ENCODE data around the gene KRTCAP2. TPM values are rescaled to one million over a fixed set of nuclear protein-coding genes. Genes with fewer than 3 reads are reported as not detected.
A peak's percentile ranks its signal among the peaks of the same experiment; 100 is the strongest.

Gene KRTCAP2
- total RNA-seq, 1 donor, result 62.0 TPM

DNA sequence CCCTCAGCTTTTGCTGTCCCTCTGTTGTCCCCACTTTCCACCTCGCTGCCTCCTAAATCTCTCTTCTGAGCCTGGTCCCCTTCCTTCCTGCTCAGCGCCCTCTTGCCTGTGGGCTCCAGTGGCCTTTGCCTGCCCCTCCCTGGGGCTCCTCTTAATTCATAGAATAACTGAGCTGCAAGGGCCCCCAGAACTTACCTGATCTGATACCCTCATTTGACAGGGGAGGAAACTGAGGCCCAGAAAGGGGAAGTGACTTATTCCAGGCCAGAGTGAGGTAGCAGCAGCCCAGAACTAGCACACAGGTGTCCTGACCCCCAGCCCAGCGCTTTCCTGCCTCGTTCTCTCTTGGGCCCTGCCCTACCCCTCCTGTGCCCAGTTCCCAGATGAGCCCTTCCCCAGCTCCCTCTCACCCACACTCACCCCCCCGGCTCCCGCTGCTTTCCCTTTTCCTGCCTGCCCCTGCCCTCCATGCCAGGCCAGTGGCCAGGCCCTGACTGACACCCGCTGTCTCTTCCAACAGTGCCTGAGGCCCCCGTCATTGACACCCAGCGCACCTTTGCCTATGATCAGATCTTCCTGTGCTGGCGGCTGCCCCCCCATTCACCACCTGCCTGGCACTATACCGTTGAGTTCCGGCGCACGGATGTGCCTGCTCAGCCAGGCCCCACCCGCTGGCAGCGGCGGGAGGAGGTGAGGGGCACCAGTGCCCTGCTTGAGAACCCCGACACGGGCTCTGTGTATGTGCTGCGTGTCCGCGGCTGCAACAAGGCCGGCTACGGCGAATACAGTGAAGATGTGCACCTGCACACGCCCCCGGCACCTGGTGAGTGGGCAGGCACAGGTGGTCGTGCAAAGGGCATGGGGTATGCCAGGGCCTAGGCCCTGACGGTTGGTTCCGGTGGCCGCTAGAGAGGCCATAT lies 6.3 kb upstream of the KRTCAP2 start:
- H3K27me3 ChIP-seq (ENCODE audit: insufficient read depth, low read length), result no peaks in the 10 kb centered on the region
- no peak overlapping the region for H3K4me3 ChIP-seq (ENCODE audit: low read length)
- no peaks in the 10 kb centered on the region for H3K9me3 ChIP-seq (ENCODE audit: low read depth, low read length)
- H3K4me1 ChIP-seq (ENCODE audit: insufficient read depth, low read length), result peaks cover 16% of the 10 kb centered on the region

DNA sequence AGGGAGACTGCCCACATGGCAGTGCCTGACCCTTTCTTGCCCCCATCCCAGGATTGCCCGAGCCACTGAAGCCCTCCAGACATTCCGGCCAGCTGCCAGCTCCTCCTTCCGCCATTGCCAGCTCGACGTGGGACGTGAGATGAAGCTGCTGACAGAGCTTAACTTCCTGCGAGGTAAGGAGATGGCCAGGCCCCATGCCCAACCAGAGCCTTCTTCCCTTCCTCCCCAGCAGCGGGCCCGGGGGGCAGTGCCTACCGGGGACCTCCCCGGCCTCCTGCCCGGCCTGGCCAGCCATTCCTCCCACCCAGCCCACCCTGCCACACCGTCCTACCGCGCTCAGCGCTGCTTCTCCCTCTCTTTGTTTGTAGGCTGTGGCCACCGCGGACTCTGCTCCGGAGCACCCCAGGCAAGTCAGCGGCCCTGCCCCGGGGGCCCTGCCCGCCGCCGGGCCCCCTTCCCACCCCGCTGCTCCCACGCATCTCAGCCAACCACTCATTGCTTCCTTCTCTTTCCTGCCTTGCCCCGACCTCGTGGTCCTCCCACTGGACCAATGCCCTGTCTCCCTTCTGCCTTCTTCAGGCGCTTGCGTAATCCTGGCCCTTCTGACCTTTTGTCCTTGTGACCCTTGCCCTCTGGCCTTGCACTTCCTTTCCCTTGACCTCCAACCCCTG lies 5.5 kb upstream of the KRTCAP2 start:
- Histone ChIP-seq H3K4me3 (ENCODE audit: low read length) (no peak overlapping the region), H3K27me3 (ENCODE audit: insufficient read depth, low read length) (no peaks in the 10 kb centered on the region), H3K4me1 (ENCODE audit: insufficient read depth, low read length) (peaks cover 22% of the 10 kb centered on the region), H3K9me3 (ENCODE audit: low read depth, low read length) (no peaks in the 10 kb centered on the region)

DNA sequence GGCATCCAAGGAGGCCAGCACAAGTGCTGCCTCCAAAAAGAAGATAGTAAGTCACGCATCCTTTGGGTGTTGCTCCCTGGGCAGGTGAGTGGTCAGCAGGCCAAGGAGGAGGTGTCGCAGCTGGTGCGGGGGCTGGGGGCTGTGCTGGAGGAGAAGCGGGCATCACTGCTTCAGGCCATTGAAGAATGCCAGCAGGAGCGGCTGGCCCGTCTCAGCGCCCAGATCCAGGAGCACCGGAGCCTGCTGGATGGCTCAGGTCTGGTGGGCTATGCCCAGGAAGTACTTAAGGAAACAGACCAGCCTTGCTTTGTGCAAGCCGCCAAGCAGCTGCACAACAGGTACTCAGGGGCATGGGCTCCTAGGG lies 4.8 kb upstream of the KRTCAP2 start:
- no peaks in the 10 kb centered on the region for H3K27me3 ChIP-seq (ENCODE audit: insufficient read depth, low read length)
- H3K9me3 ChIP-seq (ENCODE audit: low read depth, low read length), result no peaks in the 10 kb centered on the region
- H3K4me3 ChIP-seq (ENCODE audit: low read length), result no peak overlapping the region
- peaks cover 26% of the 10 kb centered on the region for H3K4me1 ChIP-seq (ENCODE audit: insufficient read depth, low read length)

DNA sequence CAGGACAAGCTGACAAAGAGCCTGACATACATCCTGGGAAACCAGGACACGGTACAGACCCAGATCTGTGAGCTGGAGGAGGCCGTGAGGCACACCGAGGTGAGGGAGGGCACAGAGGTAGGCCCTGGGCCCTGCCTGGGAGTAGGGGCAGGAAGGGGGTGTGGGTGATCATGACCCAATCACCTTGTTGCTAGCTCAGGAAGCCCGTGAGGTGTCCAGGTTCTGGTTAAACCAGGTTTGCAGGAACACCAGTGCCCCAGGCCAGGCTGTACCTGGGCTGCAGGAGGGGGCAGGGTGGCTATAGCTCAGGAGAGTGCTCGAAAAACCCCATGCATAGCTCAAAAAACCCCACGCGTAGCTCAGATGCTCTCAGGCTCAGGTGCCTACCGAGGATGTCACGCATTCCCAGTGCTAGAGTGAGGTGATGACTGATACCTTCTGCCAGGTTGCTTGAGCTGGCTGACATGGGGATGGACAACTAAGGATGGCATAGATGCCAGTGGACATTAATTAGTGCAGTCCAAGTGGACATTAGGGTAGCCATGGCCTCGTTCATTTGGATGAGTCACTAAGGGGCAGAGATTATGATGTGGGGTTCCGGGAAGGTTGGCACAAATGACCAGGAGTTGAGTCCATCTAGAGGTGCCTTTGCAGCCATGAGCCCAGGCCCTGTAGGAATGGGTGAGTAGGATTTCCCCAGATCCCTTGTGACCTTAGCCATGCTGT lies 4.3 kb upstream of the KRTCAP2 start:
- Histone ChIP-seq H3K9me3 (ENCODE audit: low read depth, low read length) (no peaks in the 10 kb centered on the region), H3K27me3 (ENCODE audit: insufficient read depth, low read length) (no peaks in the 10 kb centered on the region), H3K4me1 (ENCODE audit: insufficient read depth, low read length) (peaks cover 30% of the 10 kb centered on the region), H3K4me3 (ENCODE audit: low read length) (no peak overlapping the region)

GRCh38 chr1:155176544-155177071 lies 3.5 kb upstream of the KRTCAP2 start:
- H3K4me3 ChIP-seq (ENCODE audit: low read length), result no peak overlapping the region
- no peaks in the 10 kb centered on the region for H3K27me3 ChIP-seq (ENCODE audit: insufficient read depth, low read length)
- H3K9me3 ChIP-seq (ENCODE audit: low read depth, low read length), result no peaks in the 10 kb centered on the region
- peaks cover 35% of the 10 kb centered on the region for H3K4me1 ChIP-seq (ENCODE audit: insufficient read depth, low read length)

DNA sequence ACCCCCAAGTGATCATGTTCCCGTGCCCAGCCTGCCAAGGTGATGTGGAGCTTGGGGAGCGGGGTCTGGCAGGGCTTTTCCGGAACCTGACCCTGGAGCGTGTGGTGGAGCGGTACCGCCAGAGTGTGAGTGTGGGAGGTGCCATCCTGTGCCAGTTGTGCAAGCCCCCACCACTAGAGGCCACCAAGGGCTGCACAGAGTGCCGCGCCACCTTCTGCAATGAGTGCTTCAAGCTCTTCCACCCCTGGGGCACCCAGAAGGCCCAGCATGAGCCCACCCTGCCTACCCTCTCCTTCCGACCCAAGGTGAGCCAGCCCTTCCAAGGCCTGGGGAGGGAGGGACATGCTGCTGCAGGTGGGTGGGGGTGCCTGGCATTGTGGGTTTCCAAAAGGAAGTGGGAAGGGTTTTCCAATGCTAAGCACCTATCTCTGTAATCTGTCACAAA lies 2.8 kb upstream of the KRTCAP2 start:
- Histone ChIP-seq H3K4me3 (ENCODE audit: low read length) (no peak overlapping the region), H3K4me1 (ENCODE audit: insufficient read depth, low read length) (peaks cover 35% of the 10 kb centered on the region), H3K9me3 (ENCODE audit: low read depth, low read length) (no peaks in the 10 kb centered on the region), H3K27me3 (ENCODE audit: insufficient read depth, low read length) (no peaks in the 10 kb centered on the region)

DNA sequence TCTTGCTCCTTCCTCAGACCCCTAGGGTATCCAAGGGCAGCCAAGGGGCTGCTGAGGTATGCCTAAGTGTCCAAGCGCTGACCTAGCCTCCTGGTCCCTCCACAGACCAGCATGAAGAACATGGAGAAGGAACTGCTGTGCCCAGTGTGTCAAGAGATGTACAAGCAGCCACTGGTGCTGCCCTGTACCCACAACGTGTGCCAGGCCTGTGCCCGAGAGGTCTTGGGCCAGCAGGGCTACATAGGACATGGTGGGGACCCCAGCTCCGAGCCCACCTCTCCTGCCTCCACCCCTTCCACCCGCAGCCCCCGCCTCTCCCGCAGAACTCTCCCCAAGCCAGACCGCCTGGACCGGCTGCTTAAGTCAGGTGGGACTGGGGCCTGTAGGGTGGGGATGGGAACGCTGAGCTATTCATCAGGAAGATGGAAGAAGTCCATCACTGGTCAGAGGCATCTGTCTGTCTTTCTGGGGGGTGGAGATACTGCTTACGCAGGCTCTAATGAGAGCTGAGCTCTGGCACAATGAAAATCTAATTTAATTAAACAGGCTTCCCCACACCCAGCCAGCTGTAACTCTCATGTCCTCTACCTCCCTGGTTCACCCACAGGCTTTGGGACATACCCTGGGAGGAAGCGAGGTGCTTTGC lies 2.3 kb upstream of the KRTCAP2 start:
- no peak overlapping the region for H3K4me3 ChIP-seq (ENCODE audit: low read length)
- no peaks in the 10 kb centered on the region for H3K27me3 ChIP-seq (ENCODE audit: insufficient read depth, low read length)
- no peaks in the 10 kb centered on the region for H3K9me3 ChIP-seq (ENCODE audit: low read depth, low read length)
- H3K4me1 ChIP-seq (ENCODE audit: insufficient read depth, low read length), result peaks cover 35% of the 10 kb centered on the region

DNA sequence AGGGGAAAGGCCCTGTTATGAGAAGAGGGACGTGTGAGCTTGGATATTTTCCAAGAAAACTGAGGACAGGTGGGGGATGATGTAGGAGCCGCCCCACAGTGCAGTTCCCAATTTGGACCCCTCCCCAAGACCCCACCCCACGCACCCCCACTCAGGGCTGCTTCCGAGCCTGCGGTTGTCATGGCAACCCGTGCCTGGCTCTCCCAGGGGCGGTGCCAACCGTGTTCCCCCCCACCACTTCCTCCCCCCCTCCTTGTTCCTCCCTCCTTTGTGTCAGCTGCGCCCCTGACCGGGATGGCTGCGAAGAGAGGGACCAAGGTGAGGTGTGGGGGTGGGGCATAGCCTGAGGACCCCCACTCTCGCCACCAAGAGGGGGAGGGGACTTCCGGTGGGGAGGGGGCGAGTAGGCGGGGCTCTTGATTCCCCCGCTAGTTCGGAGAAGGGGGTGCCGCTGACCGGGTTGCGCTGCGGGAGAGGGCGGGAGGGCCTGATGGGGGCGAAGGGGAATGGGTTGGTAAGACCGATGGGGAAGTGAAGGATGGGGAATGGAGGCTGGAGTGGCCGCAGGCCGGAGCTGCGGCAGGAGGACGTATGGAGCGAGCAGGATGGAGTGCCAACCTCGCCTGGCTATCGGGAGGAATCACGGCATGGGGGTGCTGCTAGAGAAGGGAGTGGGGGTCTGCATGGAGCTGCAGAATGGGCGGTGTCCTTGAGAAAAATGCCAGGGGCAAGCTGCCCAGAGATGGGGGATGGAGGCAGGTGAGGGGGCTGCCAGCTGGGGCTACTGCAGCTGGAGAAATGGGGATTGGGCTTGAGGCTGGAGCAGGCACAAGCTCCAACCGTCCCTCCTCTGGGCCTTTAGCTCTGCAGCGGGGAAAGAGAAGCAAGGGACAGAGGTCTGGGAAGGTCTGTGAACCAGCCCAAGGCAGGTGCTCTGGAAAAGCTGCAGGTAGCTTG lies 1.5 kb upstream of the KRTCAP2 start:
- H3K27me3 ChIP-seq (ENCODE audit: insufficient read depth, low read length), result no peaks in the 10 kb centered on the region
- H3K4me3 ChIP-seq (ENCODE audit: low read length), result peak overlapping the region; percentile 97
- no peaks in the 10 kb centered on the region for H3K9me3 ChIP-seq (ENCODE audit: low read depth, low read length)
- peaks cover 35% of the 10 kb centered on the region for H3K4me1 ChIP-seq (ENCODE audit: insufficient read depth, low read length)

- Histone ChIP-seq H3K4me3 (ENCODE audit: low read length) (peak within 1 kb of the TSS; percentile 97), H3K27me3 (ENCODE audit: insufficient read depth, low read length) (no peaks in the 10 kb centered on the region), H3K4me1 (ENCODE audit: insufficient read depth, low read length) (peaks cover 35% of the 10 kb centered on the region), H3K9me3 (ENCODE audit: low read depth, low read length) (no peaks in the 10 kb centered on the region)
These were observed 597 bp upstream of the KRTCAP2 start, which contains the start of gene TRIM46 for GRCh38 chr1:155173478-155174323. Gene TRIM46, plus strand, starts transcription at chr1:155173849. Its CDS starts 118 bp downstream, at chr1:155173967.

DNA sequence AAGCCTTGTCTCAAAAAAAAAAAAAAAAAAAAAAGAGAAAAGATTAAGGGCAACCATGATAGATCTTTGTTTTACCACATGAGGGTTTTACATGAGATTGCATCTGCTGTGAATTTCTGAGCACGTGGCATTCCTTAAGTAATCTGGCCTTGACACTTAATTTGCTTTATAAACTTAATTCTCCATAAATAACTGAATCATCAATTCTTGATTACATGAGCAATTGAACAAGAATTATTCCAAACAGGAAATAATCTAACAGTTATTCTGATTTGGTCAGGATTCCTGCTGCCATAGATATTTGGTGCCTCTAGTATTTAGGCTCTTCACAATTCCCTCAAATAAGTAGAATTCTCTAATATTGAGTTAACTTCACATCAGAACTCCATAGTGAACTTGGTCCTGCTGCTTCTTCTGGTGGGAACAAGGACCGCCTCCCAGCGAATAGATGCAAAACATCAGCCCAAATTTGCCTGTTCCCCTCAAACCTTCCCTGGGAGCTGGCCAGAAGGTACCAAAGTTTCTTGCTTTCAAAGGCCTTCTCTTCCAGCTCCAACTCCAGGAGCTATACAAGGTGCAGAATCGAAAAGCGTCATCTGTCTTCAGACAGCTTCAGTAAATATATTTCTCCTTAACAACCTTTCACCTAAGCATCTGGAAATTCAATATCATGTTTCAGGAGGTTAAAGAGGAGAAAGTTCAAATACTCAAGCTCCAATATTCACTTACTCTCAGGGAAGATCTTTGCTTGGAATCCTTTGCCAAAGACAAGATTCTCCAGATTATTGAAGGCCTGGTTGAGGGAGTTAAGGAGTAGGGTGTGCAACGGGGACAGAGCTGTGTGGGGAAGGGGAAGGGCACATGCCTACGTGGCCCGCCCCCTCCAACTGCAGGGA lies 1.0 kb downstream of the KRTCAP2 start:
- no peaks in the 10 kb centered on the region for H3K9me3 ChIP-seq (ENCODE audit: low read depth, low read length)
- no peaks in the 10 kb centered on the region for H3K27me3 ChIP-seq (ENCODE audit: insufficient read depth, low read length)
- peaks cover 42% of the 10 kb centered on the region for H3K4me1 ChIP-seq (ENCODE audit: insufficient read depth, low read length)
- H3K4me3 ChIP-seq (ENCODE audit: low read length), result peak overlapping the region; percentile 97

DNA sequence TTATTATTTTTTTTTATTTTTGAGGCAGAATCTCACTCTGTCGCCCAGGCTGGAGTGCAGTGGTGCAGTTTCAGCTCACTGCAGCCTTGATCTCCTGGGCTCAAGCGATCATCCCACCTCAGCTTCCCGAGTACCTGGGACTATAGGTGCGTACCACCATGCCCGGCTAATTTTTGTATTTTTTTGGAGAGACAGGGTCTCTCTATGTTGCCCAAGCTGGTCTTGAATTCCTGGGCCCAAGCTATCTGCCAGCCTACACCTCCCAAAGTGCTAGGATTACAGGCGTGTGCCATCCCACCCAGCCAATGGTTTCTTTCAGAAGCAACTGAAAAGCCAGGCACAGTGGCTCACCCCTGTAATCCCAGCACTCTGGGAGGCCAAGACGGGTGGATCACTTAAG lies 2.3 kb downstream of the KRTCAP2 start:
- H3K9me3 ChIP-seq (ENCODE audit: low read depth, low read length), result no peaks in the 10 kb centered on the region
- H3K4me3 ChIP-seq (ENCODE audit: low read length), result no peak overlapping the region
- peaks cover 42% of the 10 kb centered on the region for H3K4me1 ChIP-seq (ENCODE audit: insufficient read depth, low read length)
- no peaks in the 10 kb centered on the region for H3K27me3 ChIP-seq (ENCODE audit: insufficient read depth, low read length)

- no peak overlapping the region for H3K4me3 ChIP-seq (ENCODE audit: low read length)
- peaks cover 42% of the 10 kb centered on the region for H3K4me1 ChIP-seq (ENCODE audit: insufficient read depth, low read length)
- H3K9me3 ChIP-seq (ENCODE audit: low read depth, low read length), result no peaks in the 10 kb centered on the region
- H3K27me3 ChIP-seq (ENCODE audit: insufficient read depth, low read length), result no peaks in the 10 kb centered on the region
These were observed 2.9 kb downstream of the KRTCAP2 start for GRCh38 chr1:155170101-155170785.
